Right lobe of liver (tissue), 4 donors: Measurements from ENCODE around the gene MYO5B.

ENCODE experiments used
- CTCF ChIP-seq, 4 donors: fragments of 200-600 bp in 3 of 4; fragments of 450-650 bp in 1 of 4; IDR thresholded peaks; one replicate each; pipeline versions ENCODE4 v1.5.1 to v1.8.0; 2016 to 2022; ENCODE audit warnings: antibody characterized with exemption in 4 of 4, mild to moderate bottlenecking in 2 of 4
- POLR2A ChIP-seq: fragments of 450-650 bp; IDR thresholded peaks from one replicate; pipeline ENCODE4 v1.6.1; 2017; ENCODE audit warnings: antibody characterized with exemption, mild to moderate bottlenecking
- donor health status: DM: no; HTN: no; CAD: no.
- donor health status: DM: no; HTN: no; CAD: no.
- donor health status: DM: no; HTN: yes; CAD: no.

GRCh38 chr18:49841236-49842217, 353.4 kb downstream of the MYO5B start:
- no peak for TF ChIP-seq CTCF (IDR thresholded peaks at IDR 0.05)
- no peak for TF ChIP-seq POLR2A
